Transverse colon (tissue), 4 donors: ENCODE data around the gene PTPN1. TPM values are rescaled to one million over a fixed set of nuclear protein-coding genes. Genes with fewer than 3 reads are reported as not detected.

Experiments
- DNase-seq: peaks from one replicate; pipeline ENCODE4 v3.0.0-alpha.2; 2019
- H3K27ac ChIP-seq, 4 donors: fragments of 200-600 bp; sonication (generic); 2 replicates each; pipeline ENCODE4 v1.5.1; 2016 to 2018; ENCODE audit warnings: inconsistent platforms in 4 of 4
- H3K27me3 ChIP-seq: fragments of 200-600 bp; sonication (generic); 2 replicates; pipeline ENCODE4 v1.5.1; 2017; ENCODE audit warnings: inconsistent platforms
- H3K36me3 ChIP-seq, 4 donors: fragments of 200-600 bp; sonication (generic); 2 replicates each; pipeline ENCODE4 v1.5.1; 2017 to 2019; ENCODE audit warnings: inconsistent platforms in 4 of 4
- H3K4me1 ChIP-seq, 4 donors: fragments of 200-600 bp; sonication (generic); 2 replicates each; pipeline ENCODE4 v1.5.1; 2017 to 2020; ENCODE audit warnings: inconsistent platforms in 4 of 4
- H3K4me3 ChIP-seq, 4 donors: fragments of 200-600 bp; sonication (generic); 1 replicate in 1 of 4; 2 replicates in 3 of 4; pipeline versions ENCODE4 v1.5.1 to v1.6.1; 2017 to 2019; ENCODE audit warnings: inconsistent platforms in 4 of 4
- H3K9me3 ChIP-seq, 2 donors: fragments of 200-600 bp; sonication (generic); 2 replicates each; pipeline ENCODE4 v1.5.1; 2017 to 2019; ENCODE audit warnings: inconsistent platforms in 2 of 2
- CTCF ChIP-seq, 5 experiments: fragments of 200-600 bp in 3 of 5; fragments of 450-650 bp in 2 of 5; sonication (generic) in 3 of 5; IDR thresholded peaks; 1 replicate in 2 of 5; 2 replicates in 3 of 5; pipeline ENCODE4 v1.5.1; 2016 to 2017; ENCODE audit warnings: antibody characterized with exemption in 5 of 5, inconsistent platforms in 3 of 5, mild to moderate bottlenecking in 2 of 5, moderate library complexity in 1 of 5
- EP300 ChIP-seq: sonication (generic); formaldehyde crosslinking; IDR thresholded peaks from one replicate; pipeline ENCODE4 v1.6.1; 2017; ENCODE audit warnings: antibody characterized with exemption, low read depth
- POLR2A ChIP-seq: fragments of 450-650 bp; IDR thresholded peaks from one replicate; pipeline ENCODE4 v1.6.1; 2016; ENCODE audit warnings: antibody characterized with exemption, mild to moderate bottlenecking, moderate library complexity
- POLR2AphosphoS5 ChIP-seq, 3 donors: sonication (generic); formaldehyde crosslinking; IDR thresholded peaks; one replicate each; pipeline ENCODE4 v1.6.1; 2016; ENCODE audit warnings: antibody characterized with exemption in 3 of 3
- WGBS, 2 donors: methylation state at CpG; one replicate each; pipeline ENCODE4 v1.1.5; 2018; ENCODE audit warnings: low coverage in 1 of 2; 5-methylcytosine and 5-hydroxymethylcytosine counted together
- in situ Hi-C, 4 donors: fragments of 200-750 bp; cut with MboI; loops; one replicate each; pipeline versions ENCODE4 v1.15.0 to v1.15.1; 2017; ENCODE audit warnings: low sequenced_read_pairs in 3 of 4, low pct_ligation_motif_present in 1 of 4, low pct_unique_long_range_greater_than_20kb in 1 of 4
- intact Hi-C: fragments of 100-400 bp; cut with DNase I; formaldehyde crosslinking; loops from one replicate; pipeline ENCODE4 v1.15.1; 2023; ENCODE audit warnings: low total_unique reads
- total RNA-seq, 4 donors: library from RNA; depleted of rRNA; stranded (reverse); fragments of >200 nt; gene quantifications; one replicate each; pipeline ENCODE4 v1.1.0, GENCODE V29; 2016

Gene PTPN1
- total RNA-seq, 4 donors from 2014 or later = 19.3 to 34.8 (median 28.8) TPM

- H3K9me3 ChIP-seq = no peaks in the 10 kb centered on the region
- H3K27me3 ChIP-seq = no peaks in the 10 kb centered on the region
- in situ Hi-C loops = no loop called here
- TF ChIP-seq CTCF (IDR thresholded peaks at IDR 0.05) (no peak), EP300 (no peak), POLR2A (no peak), POLR2AphosphoS5 (IDR thresholded peaks at IDR 0.05) (no peak)
- H3K4me1 ChIP-seq = no peaks in the 10 kb centered on the region
- DNase-seq = no peak
- no peak overlapping the region for H3K27ac ChIP-seq
- intact Hi-C loops = no loop called here
- H3K4me3 ChIP-seq = no peak overlapping the region
- H3K36me3 ChIP-seq = no peaks in the 10 kb centered on the region
- 79 to 90% methylated on average over 2 to 22 of the region's 32 CpGs for WGBS, 2 donors
Measured at GRCh38 chr20:50607850-50608749, 97.9 kb downstream of the PTPN1 start.

GRCh38 chr20:50608750-50609104 is 98.5 kb downstream of the PTPN1 start:
- no peak for DNase-seq
- H3K4me3 ChIP-seq = no peak overlapping the region
- in situ Hi-C loops = no loop called here
- intact Hi-C loops = no loop called here
- no peaks in the 10 kb centered on the region for H3K4me1 ChIP-seq
- H3K27me3 ChIP-seq = no peaks in the 10 kb centered on the region
- H3K9me3 ChIP-seq = no peaks in the 10 kb centered on the region
- no peak overlapping the region for H3K27ac ChIP-seq
- TF ChIP-seq CTCF (IDR thresholded peaks at IDR 0.05) = no peak
- TF ChIP-seq EP300 = no peak
- no peak for TF ChIP-seq POLR2AphosphoS5 (IDR thresholded peaks at IDR 0.05)
- TF ChIP-seq POLR2A = no peak
- 92% methylated on average over 12 of the region's 13 CpGs; no CpG with 5 or more reads in 1 of the 2 donors for WGBS, 2 donors
- H3K36me3 ChIP-seq = no peaks in the 10 kb centered on the region

GRCh38 chr20:50609438-50609989 is 99.3 kb downstream of the PTPN1 start:
- no peak overlapping the region for H3K27ac ChIP-seq
- no peaks in the 10 kb centered on the region for H3K9me3 ChIP-seq
- H3K4me1 ChIP-seq = no peaks in the 10 kb centered on the region
- no peaks in the 10 kb centered on the region for H3K27me3 ChIP-seq
- H3K4me3 ChIP-seq = no peak overlapping the region
- H3K36me3 ChIP-seq = no peaks in the 10 kb centered on the region
- intact Hi-C loops = no loop called here
- in situ Hi-C loops = no loop called here
- TF ChIP-seq POLR2A (no peak), EP300 (no peak), POLR2AphosphoS5 (IDR thresholded peaks at IDR 0.05) (no peak), CTCF (IDR thresholded peaks at IDR 0.05) (no peak)
- 80% methylated on average over 3 of the region's 28 CpGs; no CpG with 5 or more reads in 1 of the 2 donors for WGBS, 2 donors
- DNase-seq = no peak

- 40 to 65% methylated on average over 1 to 4 of the region's 4 CpGs for WGBS, 2 donors
- intact Hi-C loops = no loop called here
- H3K36me3 ChIP-seq = no peaks in the 10 kb centered on the region
- H3K4me3 ChIP-seq = no peak overlapping the region
- TF ChIP-seq EP300 (no peak), POLR2A (no peak), CTCF (IDR thresholded peaks at IDR 0.05) (no peak), POLR2AphosphoS5 (IDR thresholded peaks at IDR 0.05) (no peak)
- no peak overlapping the region for H3K27ac ChIP-seq
- in situ Hi-C loops = no loop called here
- H3K9me3 ChIP-seq = no peaks in the 10 kb centered on the region
- DNase-seq = no peak
- H3K27me3 ChIP-seq = no peaks in the 10 kb centered on the region
- H3K4me1 ChIP-seq = no peaks in the 10 kb centered on the region
Measured at GRCh38 chr20:50610212-50610718, 100.1 kb downstream of the PTPN1 start.
